ENCODE data around the gene LTBR. TPM values are rescaled to one million over a fixed set of nuclear protein-coding genes. Genes with fewer than 3 reads are reported as not detected.
"Not testable (repeated sequence)": the region's sequence is repeated elsewhere in the genome, so short reads cannot be mapped to it uniquely, and the experiment has no call there.

The LTBR gene
- polyA plus RNA-seq, 2 of the 4 experiments (the other 2 are of a cell fraction): 57.3 to 110 TPM

GRCh38 chr12:6342140-6342889 is 41.6 kb upstream of the LTBR start:
- DNase-seq (ENCODE audit: low read depth in 1 of 2, low spot score in 1 of 2): no peak
- Histone ChIP-seq H3K4me1 (peaks cover 68% of the 10 kb centered on the region), H3K27ac (peak overlapping the region; percentile 95 to 98), H3K4me2 (peak overlapping the region; percentile 92), H3K4me3 (peak overlapping the region; percentile 91), H3K9me3 (no peaks in the 10 kb centered on the region)
- FAIRE-seq: no peak
- ChIA-PET POLR2A (interaction anchor here (0.6 to 10.1 kb wide), 6 partner anchors 10 to 192 kb away, joined by 3 to 141 read pairs (median 7); partner anchors contain the start of genes GAPDH, LTBR, SCNN1A and VAMP1), CTCF (interaction anchor here (0.6 to 29.7 kb wide), 9 partner anchors 7 to 197 kb away, joined by 3 to 705 read pairs (median 5); partner anchors contain the start of gene SCNN1A)
- TF ChIP-seq KDM5A (IDR thresholded peaks at IDR 0.05) (no peak), ZNF302 (CRISPR knock-in tag; IDR thresholded peaks at IDR 0.05) (no peak), CHD4 (IDR thresholded peaks at IDR 0.05; ENCODE audit: borderline replicate concordance) (peak; percentile 47; the same call in 1 of the 2 replicates), MAZ (IDR thresholded peaks at IDR 0.05; ENCODE audit: borderline replicate concordance, low read depth, low read length) (no peak), CBX8 (IDR thresholded peaks at IDR 0.05) (no peak), GATA3 (IDR thresholded peaks at IDR 0.05; ENCODE audit: borderline replicate concordance) (peak; percentile 35; the same call in 1 of the 2 replicates), JUN (IDR thresholded peaks at IDR 0.05) (peak in 1 of 2 experiments; percentile 20; a peak in 1 of 5 replicates), NR3C1 (IDR thresholded peaks at IDR 0.05) (no peak), HOXA7 (CRISPR knock-in tag; IDR thresholded peaks at IDR 0.05) (no peak), BHLHE40 (IDR thresholded peaks at IDR 0.05; ENCODE audit: low read depth, low read length) (no peak), EP300 (IDR thresholded peaks at IDR 0.05) (peak in 1 of 2 experiments; percentile 9; a peak in 1 of 5 replicates)
- ATAC-seq: peak in 1 of 2 experiments; percentile 4; a peak in 2 of 6 replicates
- 33% methylated on average over 7 of the region's 7 CpGs for WGBS (ENCODE audit: missing lambda C conversion rate)

GRCh38 chr12:6343518-6343917 is 40.4 kb upstream of the LTBR start:
- FAIRE-seq (no peak), DNase-seq (ENCODE audit: low read depth in 1 of 2, low spot score in 1 of 2) (peak in 1 of 2 experiments; percentile 71), ATAC-seq (peak in 1 of 2 experiments; percentile 35; a peak in 3 of 6 replicates)
- H3K27ac ChIP-seq: peak overlapping the region; percentile 95 to 98
- TF ChIP-seq RARB (CRISPR knock-in tag; IDR thresholded peaks at IDR 0.05) (no peak), CHD4 (IDR thresholded peaks at IDR 0.05; ENCODE audit: borderline replicate concordance) (no peak), MAFK (IDR thresholded peaks at IDR 0.05; ENCODE audit: partially characterized antibody) (peak; percentile 52)
- H3K4me2 ChIP-seq: peak overlapping the region; percentile 92
- H3K4me3 ChIP-seq: no peak overlapping the region
- 28% methylated on average over 5 of the region's 5 CpGs for WGBS (ENCODE audit: missing lambda C conversion rate)
- POLR2A ChIA-PET: interaction anchor here (0.9 to 1.1 kb wide), 2 partner anchors 19 to 40 kb away, joined by 4 to 11 read pairs; partner anchors contain the start of gene LTBR
- CTCF ChIA-PET: interaction anchor here (1.5 to 29.7 kb wide), 7 partner anchors 8 to 122 kb away, joined by 4 to 705 read pairs (median 8); partner anchors contain the start of genes LTBR and SCNN1A
- peaks cover 56% of the 10 kb centered on the region for H3K4me1 ChIP-seq
- no peaks in the 10 kb centered on the region for H3K9me3 ChIP-seq

- DNase-seq (ENCODE audit: low read depth in 1 of 2, low spot score in 1 of 2); H3K4me3 ChIP-seq; FAIRE-seq; H3K9me3 ChIP-seq; ATAC-seq: not testable (repeated sequence)
- Histone ChIP-seq H3K27ac (peak overlapping the region; percentile 95 to 98), H3K4me2 (peak overlapping the region; percentile 92), H3K4me1 (peaks cover 50% of the 10 kb centered on the region)
- POLR2A ChIA-PET: interaction anchor here (0.6 to 1.1 kb wide), 5 partner anchors 9 to 119 kb away, joined by 3 to 11 read pairs (median 4); partner anchors contain the start of gene LTBR
- CTCF ChIA-PET: interaction anchor here (1.5 to 29.7 kb wide), 6 partner anchors 9 to 121 kb away, joined by 4 to 705 read pairs (median 8); partner anchors contain the start of genes LTBR and SCNN1A
- WGBS (ENCODE audit: missing lambda C conversion rate): 62% methylated on average over 11 of the region's 11 CpGs
- TF ChIP-seq, protein P1, sequence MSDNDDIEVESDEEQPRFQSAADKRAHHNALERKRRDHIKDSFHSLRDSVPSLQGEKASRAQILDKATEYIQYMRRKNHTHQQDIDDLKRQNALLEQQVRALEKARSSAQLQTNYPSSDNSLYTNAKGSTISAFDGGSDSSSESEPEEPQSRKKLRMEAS (IDR thresholded peaks at IDR 0.05): peak; percentile 38; the same call in 1 of the 2 replicates
Measured at GRCh38 chr12:6344101-6344660, 39.8 kb upstream of the LTBR start.

- peak; percentile 96 for FAIRE-seq
- peak overlapping the region; percentile 95 to 98 for H3K27ac ChIP-seq
- POLR2A ChIA-PET: interaction anchor here (0.7 to 2.1 kb wide), 13 partner anchors 10 to 189 kb away, joined by 3 to 67 read pairs (median 5); partner anchors contain the start of genes GAPDH and LTBR
- TF ChIP-seq PHF8 (IDR thresholded peaks at IDR 0.05; ENCODE audit: borderline replicate concordance, low read depth) (no peak), RARB (CRISPR knock-in tag; IDR thresholded peaks at IDR 0.05) (peak; percentile 46), EHF (CRISPR knock-in tag; IDR thresholded peaks at IDR 0.05) (no peak), FOSB (CRISPR knock-in tag; IDR thresholded peaks at IDR 0.05) (no peak), CEBPB (IDR thresholded peaks at IDR 0.05) (0 out of 4 replicates have a peak, but pooled peaks of 1 of the 2 experiments have one; percentile 54), SMC3 (IDR thresholded peaks at IDR 0.05) (no peak), ZNF302 (CRISPR knock-in tag; IDR thresholded peaks at IDR 0.05) (no peak), HES2 (IDR thresholded peaks at IDR 0.05) (no peak), EP300 (IDR thresholded peaks at IDR 0.05) (peak in 1 of 2 experiments; percentile 80; a peak in 2 of 5 replicates), RAD21 (conservative IDR thresholded peaks at IDR 0.05 in 1 of 2, IDR thresholded peaks at IDR 0.05 in 1 of 2) (peak; percentile 9 to 30; a peak in 1 of 5 replicates), NFE2L2 (conservative IDR thresholded peaks at IDR 0.05; ENCODE audit: low read length) (no peak)
- TF ChIP-seq, protein P2, sequence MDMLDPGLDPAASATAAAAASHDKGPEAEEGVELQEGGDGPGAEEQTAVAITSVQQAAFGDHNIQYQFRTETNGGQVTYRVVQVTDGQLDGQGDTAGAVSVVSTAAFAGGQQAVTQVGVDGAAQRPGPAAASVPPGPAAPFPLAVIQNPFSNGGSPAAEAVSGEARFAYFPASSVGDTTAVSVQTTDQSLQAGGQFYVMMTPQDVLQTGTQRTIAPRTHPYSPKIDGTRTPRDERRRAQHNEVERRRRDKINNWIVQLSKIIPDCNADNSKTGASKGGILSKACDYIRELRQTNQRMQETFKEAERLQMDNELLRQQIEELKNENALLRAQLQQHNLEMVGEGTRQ (IDR thresholded peaks at IDR 0.05): no peak; the same call in 1 of the 2 replicates
- TF ChIP-seq, protein P1 (IDR thresholded peaks at IDR 0.05): peak; percentile 92
Measured at GRCh38 chr12:6345319-6346091, 38.5 kb upstream of the LTBR start.

More at GRCh38 chr12:6345319-6346091, 38.5 kb upstream of the LTBR start:
- peak overlapping the region; percentile 92 for H3K4me2 ChIP-seq
- ATAC-seq: peak; percentile 67 to 68
- peak; percentile 90 to 98 for DNase-seq (ENCODE audit: low read depth in 1 of 2, low spot score in 1 of 2)
- peaks cover 49% of the 10 kb centered on the region for H3K4me1 ChIP-seq
- no peak overlapping the region for H3K4me3 ChIP-seq
- CTCF ChIA-PET: interaction anchor here (1.2 to 29.7 kb wide), 8 partner anchors 10 to 546 kb away, joined by 3 to 705 read pairs (median 6); partner anchors contain the start of gene SCNN1A
- no peaks in the 10 kb centered on the region for H3K9me3 ChIP-seq
- 9% methylated on average over 10 of the region's 10 CpGs for WGBS (ENCODE audit: missing lambda C conversion rate)

Measured in A549 (cell line).